ENCODE results near the gene WBP2.

Gene WBP2

DNA sequence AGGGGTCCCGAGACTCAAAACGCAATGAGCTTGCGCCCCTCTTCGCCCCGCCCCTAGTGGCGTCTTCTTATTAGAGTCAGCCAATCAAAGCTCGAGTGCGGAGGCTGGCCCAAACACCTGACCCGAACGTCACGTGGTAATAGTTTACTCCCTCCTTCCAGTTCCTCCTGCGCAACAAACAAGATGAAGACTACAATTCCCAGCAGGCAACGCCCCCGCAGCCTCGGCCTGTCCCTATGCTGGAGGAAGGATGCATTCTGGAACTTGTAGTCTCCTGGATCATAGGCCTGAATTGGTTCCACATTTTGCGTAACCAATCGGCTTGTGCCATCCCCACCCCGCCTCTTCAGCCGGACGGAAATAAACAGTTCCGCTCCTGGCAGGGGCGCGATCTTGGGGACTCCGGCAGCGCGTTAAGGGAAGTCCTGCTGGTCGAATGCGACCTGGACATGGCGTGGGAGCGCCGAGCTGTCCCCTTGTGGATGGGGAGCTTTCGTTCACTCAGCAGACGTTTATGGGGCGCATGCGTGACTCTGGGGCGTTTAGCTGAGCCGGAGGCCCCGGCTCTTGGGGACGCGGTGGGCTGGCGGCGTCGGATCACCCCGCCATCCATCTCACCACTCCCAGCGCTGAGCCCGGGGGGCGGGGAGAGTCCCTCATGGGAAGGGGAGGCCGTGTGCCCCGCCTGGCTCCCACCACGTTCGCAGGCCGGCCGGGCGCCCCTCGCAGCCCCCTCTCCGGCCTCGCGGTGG is at the start of gene WBP2 (continued):
- peak; percentile 76; the same call in 1 of the 2 replicates for TF ChIP-seq ZNF24 (tag by site-specific recombination; IDR thresholded peaks at IDR 0.05)
- TF ChIP-seq ZNF660 (tag by site-specific recombination; IDR thresholded peaks at IDR 0.05): peak; percentile 83
- TF ChIP-seq, protein P1, sequence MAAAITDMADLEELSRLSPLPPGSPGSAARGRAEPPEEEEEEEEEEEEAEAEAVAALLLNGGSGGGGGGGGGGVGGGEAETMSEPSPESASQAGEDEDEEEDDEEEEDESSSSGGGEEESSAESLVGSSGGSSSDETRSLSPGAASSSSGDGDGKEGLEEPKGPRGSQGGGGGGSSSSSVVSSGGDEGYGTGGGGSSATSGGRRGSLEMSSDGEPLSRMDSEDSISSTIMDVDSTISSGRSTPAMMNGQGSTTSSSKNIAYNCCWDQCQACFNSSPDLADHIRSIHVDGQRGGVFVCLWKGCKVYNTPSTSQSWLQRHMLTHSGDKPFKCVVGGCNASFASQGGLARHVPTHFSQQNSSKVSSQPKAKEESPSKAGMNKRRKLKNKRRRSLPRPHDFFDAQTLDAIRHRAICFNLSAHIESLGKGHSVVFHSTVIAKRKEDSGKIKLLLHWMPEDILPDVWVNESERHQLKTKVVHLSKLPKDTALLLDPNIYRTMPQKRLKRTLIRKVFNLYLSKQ (tag by site-specific recombination; IDR thresholded peaks at IDR 0.05; ENCODE audit: borderline replicate concordance): no peak
- peak; percentile 97 for TF ChIP-seq KLF10 (tag by site-specific recombination; IDR thresholded peaks at IDR 0.05)
- TF ChIP-seq SP7 (tag by site-specific recombination; IDR thresholded peaks at IDR 0.05): peak; percentile 76; the same call in 1 of the 2 replicates
- TF ChIP-seq, protein P2, sequence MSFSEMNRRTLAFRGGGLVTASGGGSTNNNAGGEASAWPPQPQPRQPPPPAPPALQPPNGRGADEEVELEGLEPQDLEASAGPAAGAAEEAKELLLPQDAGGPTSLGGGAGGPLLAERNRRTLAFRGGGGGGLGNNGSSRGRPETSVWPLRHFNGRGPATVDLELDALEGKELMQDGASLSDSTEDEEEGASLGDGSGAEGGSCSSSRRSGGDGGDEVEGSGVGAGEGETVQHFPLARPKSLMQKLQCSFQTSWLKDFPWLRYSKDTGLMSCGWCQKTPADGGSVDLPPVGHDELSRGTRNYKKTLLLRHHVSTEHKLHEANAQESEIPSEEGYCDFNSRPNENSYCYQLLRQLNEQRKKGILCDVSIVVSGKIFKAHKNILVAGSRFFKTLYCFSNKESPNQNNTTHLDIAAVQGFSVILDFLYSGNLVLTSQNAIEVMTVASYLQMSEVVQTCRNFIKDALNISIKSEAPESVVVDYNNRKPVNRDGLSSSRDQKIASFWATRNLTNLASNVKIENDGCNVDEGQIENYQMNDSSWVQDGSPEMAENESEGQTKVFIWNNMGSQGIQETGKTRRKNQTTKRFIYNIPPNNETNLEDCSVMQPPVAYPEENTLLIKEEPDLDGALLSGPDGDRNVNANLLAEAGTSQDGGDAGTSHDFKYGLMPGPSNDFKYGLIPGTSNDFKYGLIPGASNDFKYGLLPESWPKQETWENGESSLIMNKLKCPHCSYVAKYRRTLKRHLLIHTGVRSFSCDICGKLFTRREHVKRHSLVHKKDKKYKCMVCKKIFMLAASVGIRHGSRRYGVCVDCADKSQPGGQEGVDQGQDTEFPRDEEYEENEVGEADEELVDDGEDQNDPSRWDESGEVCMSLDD (tag by site-specific recombination; IDR thresholded peaks at IDR 0.05): peak; percentile 96
- no peak for TF ChIP-seq ZNF214 (tag by site-specific recombination; IDR thresholded peaks at IDR 0.05; ENCODE audit: borderline replicate concordance)
- peak; percentile 61 for TF ChIP-seq KLF1 (tag by site-specific recombination; IDR thresholded peaks at IDR 0.05)
- TF ChIP-seq WT1 (tag by site-specific recombination; IDR thresholded peaks at IDR 0.05): peak; percentile 81
- TF ChIP-seq ZXDB (tag by site-specific recombination; IDR thresholded peaks at IDR 0.05): peak; percentile 99
- TF ChIP-seq EGR2 (tag by site-specific recombination; IDR thresholded peaks at IDR 0.05; ENCODE audit: low read depth): peak; percentile 77
- no peak for TF ChIP-seq ZNF560 (tag by site-specific recombination; IDR thresholded peaks at IDR 0.05; ENCODE audit: borderline replicate concordance)
- no peak for TF ChIP-seq ZSCAN16 (tag by site-specific recombination; IDR thresholded peaks at IDR 0.05)
- TF ChIP-seq ZNF610 (tag by site-specific recombination; IDR thresholded peaks at IDR 0.05; ENCODE audit: borderline replicate concordance): peak; percentile 82; the same call in 1 of the 2 replicates
- TF ChIP-seq YY2 (tag by site-specific recombination; IDR thresholded peaks at IDR 0.05): peak; percentile 64
- TF ChIP-seq, protein P3, sequence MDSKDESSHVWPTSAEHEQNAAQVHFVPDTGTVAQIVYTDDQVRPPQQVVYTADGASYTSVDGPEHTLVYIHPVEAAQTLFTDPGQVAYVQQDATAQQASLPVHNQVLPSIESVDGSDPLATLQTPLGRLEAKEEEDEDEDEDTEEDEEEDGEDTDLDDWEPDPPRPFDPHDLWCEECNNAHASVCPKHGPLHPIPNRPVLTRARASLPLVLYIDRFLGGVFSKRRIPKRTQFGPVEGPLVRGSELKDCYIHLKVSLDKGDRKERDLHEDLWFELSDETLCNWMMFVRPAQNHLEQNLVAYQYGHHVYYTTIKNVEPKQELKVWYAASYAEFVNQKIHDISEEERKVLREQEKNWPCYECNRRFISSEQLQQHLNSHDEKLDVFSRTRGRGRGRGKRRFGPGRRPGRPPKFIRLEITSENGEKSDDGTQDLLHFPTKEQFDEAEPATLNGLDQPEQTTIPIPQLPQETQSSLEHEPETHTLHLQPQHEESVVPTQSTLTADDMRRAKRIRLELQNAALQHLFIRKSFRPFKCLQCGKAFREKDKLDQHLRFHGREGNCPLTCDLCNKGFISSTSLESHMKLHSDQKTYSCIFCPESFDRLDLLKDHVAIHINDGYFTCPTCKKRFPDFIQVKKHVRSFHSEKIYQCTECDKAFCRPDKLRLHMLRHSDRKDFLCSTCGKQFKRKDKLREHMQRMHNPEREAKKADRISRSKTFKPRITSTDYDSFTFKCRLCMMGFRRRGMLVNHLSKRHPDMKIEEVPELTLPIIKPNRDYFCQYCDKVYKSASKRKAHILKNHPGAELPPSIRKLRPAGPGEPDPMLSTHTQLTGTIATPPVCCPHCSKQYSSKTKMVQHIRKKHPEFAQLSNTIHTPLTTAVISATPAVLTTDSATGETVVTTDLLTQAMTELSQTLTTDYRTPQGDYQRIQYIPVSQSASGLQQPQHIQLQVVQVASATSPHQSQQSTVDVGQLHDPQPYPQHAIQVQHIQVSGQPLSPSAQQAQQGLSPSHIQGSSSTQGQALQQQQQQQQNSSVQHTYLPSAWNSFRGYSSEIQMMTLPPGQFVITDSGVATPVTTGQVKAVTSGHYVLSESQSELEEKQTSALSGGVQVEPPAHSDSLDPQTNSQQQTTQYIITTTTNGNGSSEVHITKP (tag by site-specific recombination; IDR thresholded peaks at IDR 0.05): peak; percentile 88
- TF ChIP-seq ZNF266 (tag by site-specific recombination; IDR thresholded peaks at IDR 0.05; ENCODE audit: low read depth): 0 out of 2 replicates have a peak, but pooled peaks have one; percentile 18
- TF ChIP-seq ZNF624 (tag by site-specific recombination; IDR thresholded peaks at IDR 0.05): no peak
- TF ChIP-seq, protein P4, sequence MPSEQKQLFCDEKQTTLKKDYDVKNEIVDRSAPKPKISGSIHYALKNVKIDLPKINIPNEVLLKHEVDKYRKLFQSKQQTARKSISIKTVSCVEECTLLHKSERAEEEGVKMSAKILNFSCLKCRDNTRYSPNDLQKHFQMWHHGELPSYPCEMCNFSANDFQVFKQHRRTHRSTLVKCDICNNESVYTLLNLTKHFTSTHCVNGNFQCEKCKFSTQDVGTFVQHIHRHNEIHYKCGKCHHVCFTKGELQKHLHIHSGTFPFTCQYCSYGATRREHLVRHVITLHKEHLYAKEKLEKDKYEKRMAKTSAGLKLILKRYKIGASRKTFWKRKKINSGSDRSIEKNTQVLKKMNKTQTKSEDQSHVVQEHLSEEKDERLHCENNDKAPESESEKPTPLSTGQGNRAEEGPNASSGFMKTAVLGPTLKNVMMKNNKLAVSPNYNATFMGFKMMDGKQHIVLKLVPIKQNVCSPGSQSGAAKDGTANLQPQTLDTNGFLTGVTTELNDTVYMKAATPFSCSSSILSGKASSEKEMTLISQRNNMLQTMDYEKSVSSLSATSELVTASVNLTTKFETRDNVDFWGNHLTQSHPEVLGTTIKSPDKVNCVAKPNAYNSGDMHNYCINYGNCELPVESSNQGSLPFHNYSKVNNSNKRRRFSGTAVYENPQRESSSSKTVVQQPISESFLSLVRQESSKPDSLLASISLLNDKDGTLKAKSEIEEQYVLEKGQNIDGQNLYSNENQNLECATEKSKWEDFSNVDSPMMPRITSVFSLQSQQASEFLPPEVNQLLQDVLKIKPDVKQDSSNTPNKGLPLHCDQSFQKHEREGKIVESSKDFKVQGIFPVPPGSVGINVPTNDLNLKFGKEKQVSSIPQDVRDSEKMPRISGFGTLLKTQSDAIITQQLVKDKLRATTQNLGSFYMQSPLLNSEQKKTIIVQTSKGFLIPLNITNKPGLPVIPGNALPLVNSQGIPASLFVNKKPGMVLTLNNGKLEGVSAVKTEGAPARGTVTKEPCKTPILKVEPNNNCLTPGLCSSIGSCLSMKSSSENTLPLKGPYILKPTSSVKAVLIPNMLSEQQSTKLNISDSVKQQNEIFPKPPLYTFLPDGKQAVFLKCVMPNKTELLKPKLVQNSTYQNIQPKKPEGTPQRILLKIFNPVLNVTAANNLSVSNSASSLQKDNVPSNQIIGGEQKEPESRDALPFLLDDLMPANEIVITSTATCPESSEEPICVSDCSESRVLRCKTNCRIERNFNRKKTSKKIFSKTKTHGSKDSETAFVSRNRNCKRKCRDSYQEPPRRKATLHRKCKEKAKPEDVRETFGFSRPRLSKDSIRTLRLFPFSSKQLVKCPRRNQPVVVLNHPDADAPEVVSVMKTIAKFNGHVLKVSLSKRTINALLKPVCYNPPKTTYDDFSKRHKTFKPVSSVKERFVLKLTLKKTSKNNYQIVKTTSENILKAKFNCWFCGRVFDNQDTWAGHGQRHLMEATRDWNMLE (tag by site-specific recombination; conservative IDR thresholded peaks at IDR 0.05; ENCODE audit: low read depth): no peak
- TF ChIP-seq ZBTB17 (tag by site-specific recombination; IDR thresholded peaks at IDR 0.05): peak; percentile 100
- TF ChIP-seq ZNF561 (tag by site-specific recombination; IDR thresholded peaks at IDR 0.05; ENCODE audit: borderline replicate concordance): no peak; the same call in 1 of the 2 replicates
- TF ChIP-seq YY1 (tag by site-specific recombination; IDR thresholded peaks at IDR 0.05): peak; percentile 30; the same call in 1 of the 2 replicates
- TF ChIP-seq ZNF426 (tag by site-specific recombination; IDR thresholded peaks at IDR 0.05): no peak
- TF ChIP-seq ZBTB7A (tag by site-specific recombination; IDR thresholded peaks at IDR 0.05; ENCODE audit: low read depth): peak; percentile 46; the same call in 1 of the 2 replicates
- TF ChIP-seq GLIS1 (tag by site-specific recombination; IDR thresholded peaks at IDR 0.05): peak; percentile 67
- peak; percentile 100 for TF ChIP-seq ZNF140 (tag by site-specific recombination; IDR thresholded peaks at IDR 0.05)
- 0 out of 2 replicates have a peak, but pooled peaks have one; percentile 20 for TF ChIP-seq GLI4 (tag by site-specific recombination; IDR thresholded peaks at IDR 0.05)

Data from HEK293 (cell line).